HL-60 (cell line): Measurements from ENCODE around the gene CTNNA3.

Experiments used
- DNase-seq, 2 experiments: peaks; one replicate each; pipeline ENCODE4 v3.0.0-alpha.2; 2010 to 2020; ENCODE audit warnings: low read depth in 1 of 2, low spot score in 1 of 2
- H3K27ac ChIP-seq: fragments of 250-450 bp; sonication (Bioruptor Pico); replicated peaks from 2 replicates; pipeline ENCODE4 v1.5.1; 2020; ENCODE audit warnings: mild to moderate bottlenecking, moderate library complexity
- H3K27me3 ChIP-seq: fragments of 250-450 bp; sonication (Bioruptor Pico); 2 replicates; pipeline ENCODE4 v1.5.1; 2021; ENCODE audit warnings: mild to moderate bottlenecking, moderate library complexity; ENCODE audit not compliant: insufficient read depth, poor library complexity, severe bottlenecking
- H3K4me3 ChIP-seq: replicated peaks from 2 replicates; pipeline ENCODE4 v1.5.1; 2011; ENCODE audit warnings: mild to moderate bottlenecking, control low read depth, low read length; ENCODE audit not compliant: insufficient read depth
- GABPA ChIP-seq: IDR thresholded peaks from 2 replicates; pipeline ENCODE4 v1.6.1; 2012; ENCODE audit warnings: low read depth
- POLR2AphosphoS5 ChIP-seq: IDR thresholded peaks from 2 replicates; pipeline ENCODE4 v1.6.1; 2012; ENCODE audit warnings: low read depth
- SPI1 ChIP-seq: IDR thresholded peaks from 2 replicates; pipeline ENCODE4 v1.6.1; 2012; ENCODE audit warnings: low read depth, mild to moderate bottlenecking, borderline replicate concordance
- TF ChIP-seq, protein P1 (sequence below): IDR thresholded peaks from one replicate; pipeline ENCODE4 v1.5.1; 2011; ENCODE audit warnings: low read length, control low read depth, inconsistent platforms; ENCODE audit not compliant: insufficient read depth
- TF ChIP-seq, protein P2 (sequence below): IDR thresholded peaks from 2 replicates; pipeline ENCODE4 v1.6.1; 2012; ENCODE audit warnings: low read depth; ENCODE audit not compliant: insufficient replicate concordance

The CTNNA3 gene

GRCh38 chr10:67140641-67141040, 555.4 kb downstream of the CTNNA3 start:
- no peak overlapping the region for H3K4me3 ChIP-seq
- DNase-seq = no peak
- no peak overlapping the region for H3K27ac ChIP-seq
- TF ChIP-seq, protein P1, sequence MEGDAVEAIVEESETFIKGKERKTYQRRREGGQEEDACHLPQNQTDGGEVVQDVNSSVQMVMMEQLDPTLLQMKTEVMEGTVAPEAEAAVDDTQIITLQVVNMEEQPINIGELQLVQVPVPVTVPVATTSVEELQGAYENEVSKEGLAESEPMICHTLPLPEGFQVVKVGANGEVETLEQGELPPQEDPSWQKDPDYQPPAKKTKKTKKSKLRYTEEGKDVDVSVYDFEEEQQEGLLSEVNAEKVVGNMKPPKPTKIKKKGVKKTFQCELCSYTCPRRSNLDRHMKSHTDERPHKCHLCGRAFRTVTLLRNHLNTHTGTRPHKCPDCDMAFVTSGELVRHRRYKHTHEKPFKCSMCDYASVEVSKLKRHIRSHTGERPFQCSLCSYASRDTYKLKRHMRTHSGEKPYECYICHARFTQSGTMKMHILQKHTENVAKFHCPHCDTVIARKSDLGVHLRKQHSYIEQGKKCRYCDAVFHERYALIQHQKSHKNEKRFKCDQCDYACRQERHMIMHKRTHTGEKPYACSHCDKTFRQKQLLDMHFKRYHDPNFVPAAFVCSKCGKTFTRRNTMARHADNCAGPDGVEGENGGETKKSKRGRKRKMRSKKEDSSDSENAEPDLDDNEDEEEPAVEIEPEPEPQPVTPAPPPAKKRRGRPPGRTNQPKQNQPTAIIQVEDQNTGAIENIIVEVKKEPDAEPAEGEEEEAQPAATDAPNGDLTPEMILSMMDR = no peak
- no peak for TF ChIP-seq POLR2AphosphoS5
- TF ChIP-seq, protein P2, sequence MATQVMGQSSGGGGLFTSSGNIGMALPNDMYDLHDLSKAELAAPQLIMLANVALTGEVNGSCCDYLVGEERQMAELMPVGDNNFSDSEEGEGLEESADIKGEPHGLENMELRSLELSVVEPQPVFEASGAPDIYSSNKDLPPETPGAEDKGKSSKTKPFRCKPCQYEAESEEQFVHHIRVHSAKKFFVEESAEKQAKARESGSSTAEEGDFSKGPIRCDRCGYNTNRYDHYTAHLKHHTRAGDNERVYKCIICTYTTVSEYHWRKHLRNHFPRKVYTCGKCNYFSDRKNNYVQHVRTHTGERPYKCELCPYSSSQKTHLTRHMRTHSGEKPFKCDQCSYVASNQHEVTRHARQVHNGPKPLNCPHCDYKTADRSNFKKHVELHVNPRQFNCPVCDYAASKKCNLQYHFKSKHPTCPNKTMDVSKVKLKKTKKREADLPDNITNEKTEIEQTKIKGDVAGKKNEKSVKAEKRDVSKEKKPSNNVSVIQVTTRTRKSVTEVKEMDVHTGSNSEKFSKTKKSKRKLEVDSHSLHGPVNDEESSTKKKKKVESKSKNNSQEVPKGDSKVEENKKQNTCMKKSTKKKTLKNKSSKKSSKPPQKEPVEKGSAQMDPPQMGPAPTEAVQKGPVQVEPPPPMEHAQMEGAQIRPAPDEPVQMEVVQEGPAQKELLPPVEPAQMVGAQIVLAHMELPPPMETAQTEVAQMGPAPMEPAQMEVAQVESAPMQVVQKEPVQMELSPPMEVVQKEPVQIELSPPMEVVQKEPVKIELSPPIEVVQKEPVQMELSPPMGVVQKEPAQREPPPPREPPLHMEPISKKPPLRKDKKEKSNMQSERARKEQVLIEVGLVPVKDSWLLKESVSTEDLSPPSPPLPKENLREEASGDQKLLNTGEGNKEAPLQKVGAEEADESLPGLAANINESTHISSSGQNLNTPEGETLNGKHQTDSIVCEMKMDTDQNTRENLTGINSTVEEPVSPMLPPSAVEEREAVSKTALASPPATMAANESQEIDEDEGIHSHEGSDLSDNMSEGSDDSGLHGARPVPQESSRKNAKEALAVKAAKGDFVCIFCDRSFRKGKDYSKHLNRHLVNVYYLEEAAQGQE = no peak
- no peak for TF ChIP-seq GABPA
- TF ChIP-seq SPI1 = no peak
- no peaks in the 10 kb centered on the region for H3K27me3 ChIP-seq

DNA sequence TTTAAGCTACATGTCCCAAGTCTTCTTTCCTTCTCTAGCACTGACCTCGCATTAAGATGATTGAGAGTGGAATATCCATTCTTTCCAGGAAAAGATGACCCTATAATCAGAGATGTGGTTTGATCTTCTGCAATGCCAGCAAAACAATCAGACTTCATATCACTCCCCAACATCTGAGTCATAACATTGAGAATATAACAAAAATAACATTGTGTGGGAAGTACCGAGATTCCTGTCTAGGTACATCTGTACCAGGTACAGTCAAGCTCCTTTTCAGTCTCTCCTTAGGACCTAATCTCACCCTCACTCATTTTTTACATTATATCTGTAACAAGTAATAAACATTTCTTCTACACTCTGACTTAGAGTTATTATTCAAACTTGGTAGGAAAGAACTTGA, 568.6 kb downstream of the CTNNA3 start:
- no peak for DNase-seq
- no peaks in the 10 kb centered on the region for H3K27me3 ChIP-seq
- TF ChIP-seq POLR2AphosphoS5 = no peak
- TF ChIP-seq, protein P1 = no peak
- no peak for TF ChIP-seq SPI1
- TF ChIP-seq, protein P2 = no peak
- TF ChIP-seq GABPA = no peak
- no peak overlapping the region for H3K27ac ChIP-seq
- H3K4me3 ChIP-seq = no peak overlapping the region

DNA sequence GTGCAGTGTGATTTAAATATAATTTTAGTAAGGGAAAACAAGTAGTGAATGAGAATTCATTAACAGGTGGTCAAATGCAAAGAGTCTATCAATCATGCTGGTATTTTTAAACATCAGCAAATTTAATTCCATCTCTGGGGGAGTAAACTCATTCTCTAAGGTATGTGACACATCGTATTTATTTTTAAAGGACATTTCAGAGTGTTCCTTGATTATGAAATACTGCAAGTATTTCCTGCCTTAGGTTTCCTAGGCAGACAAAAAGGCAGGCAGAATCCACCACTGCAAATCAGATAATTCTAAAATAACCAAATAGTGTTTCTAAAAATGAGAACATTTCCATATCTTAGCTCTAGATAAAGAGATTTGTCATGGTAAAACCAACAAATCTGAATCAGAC, 576.3 kb downstream of the CTNNA3 start:
- no peak for TF ChIP-seq GABPA
- no peak for TF ChIP-seq SPI1
- TF ChIP-seq, protein P2 = no peak
- TF ChIP-seq POLR2AphosphoS5 = no peak
- TF ChIP-seq, protein P1 = no peak
- DNase-seq = no peak
- no peak overlapping the region for H3K27ac ChIP-seq
- no peak overlapping the region for H3K4me3 ChIP-seq
- no peaks in the 10 kb centered on the region for H3K27me3 ChIP-seq
